AG09309 (cell line): ENCODE measurements around the gene JAG1.

Source experiments
- DNase-seq: peaks from one replicate; pipeline ENCODE4 v3.0.0-alpha.2; 2010; ENCODE audit warnings: low read depth
- H3K4me3 ChIP-seq: 2 replicates; pipeline ENCODE4 v1.5.1; 2011; ENCODE audit warnings: mild to moderate bottlenecking, low read depth, low read length, moderate library complexity; ENCODE audit not compliant: control insufficient read depth
- TF ChIP-seq, protein P1 (sequence below): IDR thresholded peaks from 2 replicates; pipeline ENCODE4 v1.5.1; 2011; ENCODE audit warnings: mild to moderate bottlenecking, low read depth, low read length, inconsistent platforms; ENCODE audit not compliant: insufficient read depth, control insufficient read depth; ENCODE audit errors: missing control alignments

JAG1 gene

DNA sequence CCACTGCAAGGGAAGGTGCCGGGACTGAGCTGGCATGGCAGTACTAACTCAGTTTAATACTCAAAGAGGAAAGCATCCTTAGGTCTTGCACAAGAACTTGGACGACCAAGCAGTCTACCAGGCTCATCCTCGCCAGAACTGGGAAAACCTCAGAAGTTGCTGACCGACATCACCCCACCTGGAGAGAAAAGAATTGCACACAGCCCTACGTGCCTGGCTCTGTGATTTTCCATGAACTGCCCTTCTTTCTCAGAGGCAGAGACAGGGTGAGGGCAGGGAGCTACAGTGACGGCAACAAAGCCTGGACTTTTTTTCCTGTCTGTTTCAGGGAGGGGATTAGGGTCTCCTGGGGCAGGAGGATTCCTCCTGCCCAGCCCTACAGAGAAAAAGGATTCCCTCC is 8.0 kb downstream of the JAG1 start:
- no peak for DNase-seq
- TF ChIP-seq, protein P1, sequence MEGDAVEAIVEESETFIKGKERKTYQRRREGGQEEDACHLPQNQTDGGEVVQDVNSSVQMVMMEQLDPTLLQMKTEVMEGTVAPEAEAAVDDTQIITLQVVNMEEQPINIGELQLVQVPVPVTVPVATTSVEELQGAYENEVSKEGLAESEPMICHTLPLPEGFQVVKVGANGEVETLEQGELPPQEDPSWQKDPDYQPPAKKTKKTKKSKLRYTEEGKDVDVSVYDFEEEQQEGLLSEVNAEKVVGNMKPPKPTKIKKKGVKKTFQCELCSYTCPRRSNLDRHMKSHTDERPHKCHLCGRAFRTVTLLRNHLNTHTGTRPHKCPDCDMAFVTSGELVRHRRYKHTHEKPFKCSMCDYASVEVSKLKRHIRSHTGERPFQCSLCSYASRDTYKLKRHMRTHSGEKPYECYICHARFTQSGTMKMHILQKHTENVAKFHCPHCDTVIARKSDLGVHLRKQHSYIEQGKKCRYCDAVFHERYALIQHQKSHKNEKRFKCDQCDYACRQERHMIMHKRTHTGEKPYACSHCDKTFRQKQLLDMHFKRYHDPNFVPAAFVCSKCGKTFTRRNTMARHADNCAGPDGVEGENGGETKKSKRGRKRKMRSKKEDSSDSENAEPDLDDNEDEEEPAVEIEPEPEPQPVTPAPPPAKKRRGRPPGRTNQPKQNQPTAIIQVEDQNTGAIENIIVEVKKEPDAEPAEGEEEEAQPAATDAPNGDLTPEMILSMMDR, result no peak
- H3K4me3 ChIP-seq, result no peak overlapping the region

DNA sequence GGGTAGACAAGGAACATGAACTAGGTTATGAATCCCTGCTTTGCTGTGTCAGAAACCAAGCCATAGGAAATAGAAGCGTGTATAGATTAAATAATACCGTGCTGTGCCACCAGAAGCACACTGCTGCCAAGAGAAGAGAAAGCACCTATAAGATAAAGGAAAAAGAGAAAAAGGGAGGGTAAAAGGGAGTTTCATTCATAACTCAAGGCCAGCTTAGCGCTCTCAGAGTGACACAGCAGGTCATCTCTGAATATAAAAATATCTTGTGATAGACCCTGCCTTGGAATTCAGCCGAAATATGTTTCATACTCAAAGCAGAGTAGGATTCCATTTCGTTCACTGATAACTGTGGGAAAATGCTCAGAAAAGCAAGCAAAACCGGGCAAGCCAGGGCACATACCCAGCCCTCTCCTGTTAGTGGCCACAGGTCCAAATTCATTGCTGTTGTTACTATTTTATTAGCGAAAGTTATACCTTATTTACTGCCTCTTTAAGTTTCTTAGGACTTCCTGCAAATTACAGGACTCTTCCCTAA is 8.7 kb downstream of the JAG1 start:
- no peak overlapping the region for H3K4me3 ChIP-seq
- TF ChIP-seq, protein P1, result no peak
- no peak for DNase-seq

DNA sequence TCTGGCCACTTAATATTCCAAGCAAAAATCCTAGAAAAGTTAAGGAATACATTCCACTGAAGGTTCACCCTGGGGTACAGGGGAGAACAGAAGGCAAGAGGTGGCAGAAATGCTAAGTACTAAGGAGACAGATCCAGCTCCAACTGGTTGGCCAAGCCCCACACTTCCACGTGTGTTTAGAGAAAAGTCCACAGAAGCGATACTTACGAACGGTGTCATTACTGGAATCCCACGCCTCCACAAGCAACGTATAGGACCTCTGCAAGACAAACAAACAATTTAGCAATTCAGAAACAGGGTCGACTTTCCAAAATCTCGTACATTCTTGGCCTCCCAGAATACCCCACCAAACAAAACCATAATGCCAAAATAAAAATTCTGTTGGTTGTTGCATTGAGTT is 10.0 kb downstream of the JAG1 start:
- DNase-seq, result no peak
- no peak overlapping the region for H3K4me3 ChIP-seq
- TF ChIP-seq, protein P1, result no peak

DNA sequence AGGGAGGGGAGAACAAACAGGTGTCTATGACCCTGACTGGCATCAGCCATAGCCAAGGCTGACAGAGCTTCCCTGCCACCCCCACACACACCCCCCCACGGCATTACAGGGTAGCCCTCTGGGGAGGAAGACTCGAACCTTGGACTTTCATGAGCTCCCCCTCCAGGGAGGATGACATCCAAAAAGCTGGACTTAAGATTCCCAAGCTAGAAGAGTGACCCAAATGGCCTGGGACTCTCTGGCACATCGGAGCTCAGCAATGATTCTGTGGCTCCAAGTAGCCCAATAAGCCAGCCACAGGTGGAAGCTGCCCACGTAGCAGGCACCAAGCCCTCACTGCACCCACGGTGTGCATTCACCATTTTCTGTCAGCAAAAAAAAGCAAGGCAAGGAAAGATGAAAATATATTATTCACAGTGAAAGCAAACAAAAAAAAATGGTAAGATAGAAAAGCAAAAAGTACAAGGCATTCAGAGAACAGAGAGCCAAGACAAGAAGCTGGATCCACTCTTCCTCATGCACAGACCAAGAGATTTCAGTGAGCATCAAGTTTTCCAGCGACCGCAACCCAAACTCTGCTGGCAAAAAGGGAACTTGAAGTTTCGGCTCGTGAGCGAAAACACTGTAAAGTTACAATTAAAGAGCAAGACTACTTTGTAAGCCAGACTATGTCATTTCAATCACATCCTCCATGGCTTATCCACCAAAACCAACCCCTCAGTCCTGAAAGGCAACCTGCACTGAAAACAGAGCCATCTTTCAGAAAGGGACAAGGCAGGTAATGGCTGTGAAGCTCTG is 10.9 kb downstream of the JAG1 start:
- no peak overlapping the region for H3K4me3 ChIP-seq
- no peak for DNase-seq
- TF ChIP-seq, protein P1, result no peak

DNA sequence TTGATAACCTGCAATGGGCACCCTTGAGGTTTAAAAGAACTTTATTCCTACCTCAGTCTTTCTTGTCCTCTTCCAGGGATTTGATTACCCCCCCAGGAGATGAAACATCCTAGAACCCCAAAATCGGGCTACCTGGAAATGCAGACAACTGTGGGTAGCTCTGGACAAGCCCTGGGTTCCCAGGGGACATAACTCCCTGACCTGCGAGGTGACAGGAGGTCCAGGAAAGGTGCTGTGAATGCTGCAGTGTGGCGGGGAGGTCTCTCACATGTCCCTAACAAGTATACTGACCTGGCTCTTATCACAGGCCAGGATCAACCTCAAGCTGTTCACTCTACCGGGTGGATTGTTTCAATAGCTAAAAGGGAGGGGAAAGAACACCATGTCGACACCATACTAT is 11.6 kb downstream of the JAG1 start:
- no peak for DNase-seq
- no peak overlapping the region for H3K4me3 ChIP-seq
- TF ChIP-seq, protein P1, result no peak

DNA sequence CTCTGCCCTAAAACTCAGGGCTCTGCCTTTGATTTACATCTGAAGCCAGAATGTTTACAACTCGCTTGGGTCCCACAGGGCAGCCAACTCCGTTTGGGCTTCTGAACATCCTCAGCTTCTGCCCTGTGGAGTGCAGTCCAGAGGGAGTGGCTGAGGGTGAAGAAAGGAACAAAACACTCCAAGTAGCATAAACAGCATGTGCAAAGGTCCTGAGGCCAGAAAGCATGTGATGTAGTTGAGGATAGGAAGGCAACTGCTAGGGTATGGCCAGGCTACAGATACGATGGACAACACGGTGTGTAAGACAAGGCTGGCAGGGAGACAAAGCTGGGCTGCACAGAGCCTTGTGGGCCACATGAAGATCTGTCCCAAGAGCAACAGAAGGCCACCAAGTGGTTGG is 12.5 kb downstream of the JAG1 start:
- DNase-seq, result no peak
- no peak overlapping the region for H3K4me3 ChIP-seq
- TF ChIP-seq, protein P1, result no peak

DNA sequence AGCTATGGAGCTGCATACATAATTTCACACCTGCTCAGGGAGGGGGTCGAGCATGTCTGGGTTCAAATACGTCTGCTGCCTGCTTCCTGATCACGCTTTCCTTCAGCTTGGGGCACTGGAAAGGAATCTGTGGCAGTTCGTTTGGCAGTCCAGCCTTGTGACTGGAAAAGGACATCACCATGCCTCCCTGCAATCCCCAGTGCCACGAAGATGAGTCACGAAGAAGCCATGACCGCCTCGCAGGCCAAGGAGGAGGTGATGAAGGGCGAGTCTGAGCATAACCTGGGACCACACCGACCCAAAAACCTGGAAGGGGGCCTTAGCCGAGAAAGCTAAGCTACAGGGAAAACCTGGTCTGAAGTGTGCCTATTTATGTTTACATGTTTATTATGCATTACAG is 13.1 kb downstream of the JAG1 start:
- no peak for DNase-seq
- TF ChIP-seq, protein P1, result no peak
- H3K4me3 ChIP-seq, result no peak overlapping the region
